Colonic mucosa (tissue), 4 donors: ENCODE results near the gene HID1. TPM values are rescaled to one million over a fixed set of nuclear protein-coding genes. Genes with fewer than 3 reads are reported as not detected.

Source experiments
- DNase-seq: peaks from one replicate; pipeline ENCODE4 v3.0.0-alpha.2; 2020
- H3K27ac ChIP-seq: fragments of 200-600 bp; one replicate; pipeline ENCODE4 v1.8.0; 2021
- H3K27me3 ChIP-seq: fragments of 200-600 bp; one replicate; pipeline ENCODE4 v1.8.0; 2021
- H3K36me3 ChIP-seq: fragments of 200-600 bp; one replicate; pipeline ENCODE4 v1.8.0; 2021
- H3K4me1 ChIP-seq: fragments of 200-600 bp; one replicate; pipeline ENCODE4 v1.8.0; 2021; ENCODE audit warnings: mild to moderate bottlenecking
- H3K4me3 ChIP-seq: fragments of 200-600 bp; one replicate; pipeline ENCODE4 v1.8.0; 2021
- H3K9ac ChIP-seq, 2 donors: one replicate each; pipeline ENCODE4 v1.7.0; 2013; ENCODE audit warnings: control low read depth in 2 of 2, low read depth in 2 of 2, low read length in 2 of 2
- H3K9me3 ChIP-seq: fragments of 200-600 bp; one replicate; pipeline ENCODE4 v1.8.0; 2021
- intact Hi-C: fragments of 100-400 bp; cut with DNase I; formaldehyde crosslinking; loops from one replicate; pipeline ENCODE4 v1.14.1; 2022
- total RNA-seq, 2 donors: library from RNA; stranded (reverse); fragmentation: NEBNext Ultra II Directional in 1 of 2; extraction: Animal tissue kit (Norgen Biotek cat#: 25700) in 1 of 2; gene quantifications; one replicate each; pipeline ENCODE4 v1.2.1, GENCODE V29; 2021
- TF ChIP-seq, protein P1 (sequence below): fragments of 200-600 bp; IDR thresholded peaks from one replicate; pipeline ENCODE4 v1.8.0; 2022; ENCODE audit warnings: antibody characterized with exemption, mild to moderate bottlenecking
- donor health status: healthy.
- donor health status: DM: no; HTN: no; CAD: no.
- donor health status: DM: no; HTN: no; CAD: no.

The HID1 gene
- total RNA-seq, 2 donors from 2014 or later, result 47.8 to 54.8 TPM

GRCh38 chr17:74979408-74980146, 7.0 kb upstream of the HID1 start:
- H3K4me3 ChIP-seq, result no peak overlapping the region
- intact Hi-C loops, result no loop called here
- DNase-seq, result no peak
- peaks cover 6% of the 10 kb centered on the region for H3K4me1 ChIP-seq
- H3K9ac ChIP-seq, result no peak overlapping the region
- no peaks in the 10 kb centered on the region for H3K9me3 ChIP-seq
- H3K27ac ChIP-seq, result no peak overlapping the region
- TF ChIP-seq, protein P1, sequence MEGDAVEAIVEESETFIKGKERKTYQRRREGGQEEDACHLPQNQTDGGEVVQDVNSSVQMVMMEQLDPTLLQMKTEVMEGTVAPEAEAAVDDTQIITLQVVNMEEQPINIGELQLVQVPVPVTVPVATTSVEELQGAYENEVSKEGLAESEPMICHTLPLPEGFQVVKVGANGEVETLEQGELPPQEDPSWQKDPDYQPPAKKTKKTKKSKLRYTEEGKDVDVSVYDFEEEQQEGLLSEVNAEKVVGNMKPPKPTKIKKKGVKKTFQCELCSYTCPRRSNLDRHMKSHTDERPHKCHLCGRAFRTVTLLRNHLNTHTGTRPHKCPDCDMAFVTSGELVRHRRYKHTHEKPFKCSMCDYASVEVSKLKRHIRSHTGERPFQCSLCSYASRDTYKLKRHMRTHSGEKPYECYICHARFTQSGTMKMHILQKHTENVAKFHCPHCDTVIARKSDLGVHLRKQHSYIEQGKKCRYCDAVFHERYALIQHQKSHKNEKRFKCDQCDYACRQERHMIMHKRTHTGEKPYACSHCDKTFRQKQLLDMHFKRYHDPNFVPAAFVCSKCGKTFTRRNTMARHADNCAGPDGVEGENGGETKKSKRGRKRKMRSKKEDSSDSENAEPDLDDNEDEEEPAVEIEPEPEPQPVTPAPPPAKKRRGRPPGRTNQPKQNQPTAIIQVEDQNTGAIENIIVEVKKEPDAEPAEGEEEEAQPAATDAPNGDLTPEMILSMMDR, result no peak
- H3K27me3 ChIP-seq, result no peaks in the 10 kb centered on the region
- no peaks in the 10 kb centered on the region for H3K36me3 ChIP-seq

DNA sequence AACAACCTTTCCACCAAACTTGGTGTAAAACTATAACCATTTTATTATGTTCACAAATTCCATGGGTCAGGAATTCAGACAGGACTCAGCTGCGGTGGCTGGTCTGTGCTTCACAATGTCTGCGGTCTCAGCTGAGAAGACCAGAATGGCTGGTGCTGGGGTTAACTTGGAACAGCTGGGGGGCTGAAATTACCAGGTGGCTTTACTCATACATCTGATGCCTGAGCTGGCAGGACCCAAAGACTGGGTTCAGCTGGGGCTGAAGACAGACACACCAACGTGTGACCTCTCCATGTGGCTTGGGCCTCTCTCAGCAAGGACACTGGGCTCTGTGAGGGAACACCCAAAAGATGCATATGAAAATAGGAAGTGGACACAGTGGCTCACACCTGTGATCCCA, 5.7 kb upstream of the HID1 start:
- H3K27ac ChIP-seq, result no peak overlapping the region
- TF ChIP-seq, protein P1, result no peak
- H3K9me3 ChIP-seq, result no peaks in the 10 kb centered on the region
- H3K9ac ChIP-seq, result no peak overlapping the region
- H3K4me3 ChIP-seq, result no peak overlapping the region
- no peaks in the 10 kb centered on the region for H3K27me3 ChIP-seq
- DNase-seq, result no peak
- H3K4me1 ChIP-seq, result peaks cover 6% of the 10 kb centered on the region
- no peaks in the 10 kb centered on the region for H3K36me3 ChIP-seq
- intact Hi-C loops, result no loop called here

DNA sequence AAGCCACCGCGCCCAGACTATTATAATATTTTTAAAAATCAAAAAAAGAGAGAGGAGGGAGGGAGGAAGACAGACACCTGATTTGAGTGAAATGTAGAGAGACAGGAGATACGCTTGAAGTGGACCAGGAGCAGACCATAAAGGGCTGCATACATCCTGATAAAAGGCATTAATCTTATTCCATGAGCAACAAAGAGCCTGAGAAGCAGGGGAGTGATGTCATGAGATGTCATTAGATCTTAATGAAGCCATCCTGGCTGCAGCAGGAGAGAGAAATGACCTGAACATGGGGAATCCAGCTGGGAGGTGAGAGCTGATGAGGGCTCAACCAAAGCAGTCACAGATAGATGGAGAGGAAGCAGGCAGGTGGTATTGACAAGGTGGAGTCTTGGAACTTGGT, 5.2 kb upstream of the HID1 start:
- intact Hi-C loops, result no loop called here
- Histone ChIP-seq H3K4me3 (no peak overlapping the region), H3K9me3 (no peaks in the 10 kb centered on the region), H3K27me3 (no peaks in the 10 kb centered on the region), H3K36me3 (no peaks in the 10 kb centered on the region), H3K9ac (no peak overlapping the region), H3K4me1 (peaks cover 6% of the 10 kb centered on the region), H3K27ac (no peak overlapping the region)
- DNase-seq, result no peak
- TF ChIP-seq, protein P1, result no peak

GRCh38 chr17:74975943-74976342, 3.4 kb upstream of the HID1 start:
- H3K4me3 ChIP-seq, result no peak overlapping the region
- intact Hi-C loops, result no loop called here
- TF ChIP-seq, protein P1, result no peak
- no peaks in the 10 kb centered on the region for H3K9me3 ChIP-seq
- H3K36me3 ChIP-seq, result no peaks in the 10 kb centered on the region
- no peak for DNase-seq
- no peak overlapping the region for H3K27ac ChIP-seq
- no peaks in the 10 kb centered on the region for H3K27me3 ChIP-seq
- peaks cover 4% of the 10 kb centered on the region for H3K4me1 ChIP-seq
- no peak overlapping the region for H3K9ac ChIP-seq

DNA sequence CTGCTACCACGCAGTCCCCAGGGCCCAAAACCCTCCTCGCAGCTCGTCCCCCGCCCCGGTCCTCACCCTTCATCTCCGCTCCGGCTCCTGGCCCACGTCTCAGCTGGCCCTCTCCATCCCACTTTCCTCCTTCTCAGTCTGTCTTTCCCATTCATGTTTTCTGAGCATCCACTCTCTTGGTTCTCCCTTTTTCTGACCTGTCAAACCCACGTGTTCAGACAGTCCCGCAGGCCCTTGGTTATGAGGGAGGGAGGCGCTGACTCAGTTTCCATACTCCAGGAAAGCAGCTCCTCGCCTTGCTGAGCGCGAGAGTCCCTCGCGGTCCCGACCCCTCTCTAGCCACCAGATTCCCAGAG, 392 bp upstream of the HID1 start:
- Histone ChIP-seq H3K27me3 (no peaks in the 10 kb centered on the region), H3K9ac (peak overlapping the region in 1 of 2 donors; percentile 57), H3K9me3 (no peaks in the 10 kb centered on the region), H3K27ac (no peak overlapping the region), H3K4me3 (peak overlapping the region; percentile 72), H3K36me3 (no peaks in the 10 kb centered on the region), H3K4me1 (peaks cover 4% of the 10 kb centered on the region)
- intact Hi-C loops, result no loop called here
- no peak for DNase-seq
- TF ChIP-seq, protein P1, result no peak
